ENCODE data around the gene C14orf119. TPM values are rescaled to one million over a fixed set of nuclear protein-coding genes. Genes with fewer than 3 reads are reported as not detected.

Gene C14orf119
- total and polyA plus RNA-seq, 5 donors = 27.3 to 43.9 (median 38.6) TPM

- H3K9me3 ChIP-seq (ENCODE audit: control insufficient read depth, low read length) = no peaks in the 10 kb centered on the region
- H3K4me1 ChIP-seq (ENCODE audit: control insufficient read depth, insufficient read depth, low read length) = peaks cover 5% of the 10 kb centered on the region
- 31% methylated on average over 10 of the region's 10 CpGs for WGBS
- H3K27me3 ChIP-seq (ENCODE audit: control insufficient read depth, insufficient read depth) = no peaks in the 10 kb centered on the region
- no peak overlapping the region for H3K4me3 ChIP-seq (ENCODE audit: low read length)
- no peak overlapping the region for H3K27ac ChIP-seq (ENCODE audit: low read length)
- ATAC-seq (peak; percentile 34 to 38), DNase-seq (peak in 2 of 3 donors; percentile 53 to 77)
- intact Hi-C loops (cut with DNase I) = no loop called here
Observed at GRCh38 chr14:23113431-23114119, 18.3 kb downstream of the C14orf119 start.

GRCh38 chr14:23114120-23114458 lies 18.8 kb downstream of the C14orf119 start:
- no peak for ATAC-seq
- intact Hi-C loops (cut with DNase I) = no loop called here
- H3K27me3 ChIP-seq (ENCODE audit: control insufficient read depth, insufficient read depth) = no peaks in the 10 kb centered on the region

DNA sequence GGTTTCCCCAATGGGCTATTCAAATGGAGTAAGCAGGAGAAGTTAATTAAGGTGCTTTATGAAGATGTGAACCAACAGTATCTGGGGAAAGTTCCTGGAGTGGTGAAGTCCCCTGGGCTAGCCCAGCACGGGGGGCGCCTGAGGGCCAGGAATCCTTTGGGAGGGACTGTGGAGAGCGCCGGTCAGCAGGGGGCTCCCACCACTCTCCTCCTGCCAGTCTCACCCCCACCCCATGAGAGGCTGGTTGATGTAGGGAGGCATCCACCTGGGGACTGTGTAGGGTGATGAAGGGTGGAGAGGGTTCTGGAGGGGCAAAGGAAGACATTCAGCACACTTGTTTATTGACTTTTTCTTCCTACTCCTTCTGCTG lies 19.3 kb downstream of the C14orf119 start:
- WGBS = 67% methylated on average over 4 of the region's 4 CpGs
- Histone ChIP-seq H3K4me1 (ENCODE audit: control insufficient read depth, insufficient read depth, low read length) (peaks cover 5% of the 10 kb centered on the region), H3K4me3 (ENCODE audit: low read length) (no peak overlapping the region), H3K27ac (ENCODE audit: low read length) (no peak overlapping the region), H3K27me3 (ENCODE audit: control insufficient read depth, insufficient read depth) (no peaks in the 10 kb centered on the region), H3K9me3 (ENCODE audit: control insufficient read depth, low read length) (no peaks in the 10 kb centered on the region)
- intact Hi-C loops (cut with DNase I) = no loop called here
- ATAC-seq = no peak
- no peak for DNase-seq

More at GRCh38 chr14:23114120-23114458, 18.8 kb downstream of the C14orf119 start:
- 57% methylated on average over 5 of the region's 5 CpGs for WGBS
- Histone ChIP-seq H3K9me3 (ENCODE audit: control insufficient read depth, low read length) (no peaks in the 10 kb centered on the region), H3K4me3 (ENCODE audit: low read length) (no peak overlapping the region), H3K4me1 (ENCODE audit: control insufficient read depth, insufficient read depth, low read length) (peaks cover 5% of the 10 kb centered on the region), H3K27ac (ENCODE audit: low read length) (no peak overlapping the region)
- DNase-seq = no peak

DNA sequence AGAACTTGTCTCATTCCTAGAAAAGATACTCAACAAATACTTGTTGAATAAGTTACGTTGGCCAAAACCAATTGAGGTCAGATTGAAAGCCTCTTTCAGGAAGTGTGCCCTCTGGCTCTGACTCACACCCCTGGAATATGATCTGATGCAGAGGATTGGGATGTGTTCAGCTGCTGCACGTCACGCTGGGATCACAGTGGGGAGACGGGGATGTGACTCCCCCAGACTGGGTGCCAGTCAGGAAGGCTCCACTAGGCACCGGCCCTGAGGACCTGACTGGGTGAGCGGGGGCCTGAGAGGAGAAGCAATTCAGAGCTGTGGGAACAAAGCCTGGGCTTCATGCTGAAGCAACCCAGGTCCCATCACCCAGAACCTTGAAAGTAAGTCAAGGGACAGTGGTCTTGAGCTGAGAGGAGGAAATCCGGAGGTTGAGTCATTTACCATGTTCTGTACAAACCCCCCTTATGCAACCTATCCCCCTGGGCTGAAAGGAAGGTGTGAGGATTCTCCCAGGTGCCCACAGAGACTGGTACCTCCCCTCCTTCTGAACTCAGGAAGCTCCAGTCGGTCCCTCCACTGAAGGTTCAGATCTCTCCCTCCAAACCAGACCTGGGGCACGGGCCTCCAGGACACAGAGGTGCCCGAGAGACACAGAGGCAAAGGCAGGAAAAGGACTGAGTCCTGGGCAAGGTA lies 19.9 kb downstream of the C14orf119 start:
- DNase-seq = peak in 1 of 3 donors; percentile 54
- H3K4me3 ChIP-seq (ENCODE audit: low read length) = no peak overlapping the region
- intact Hi-C loops (cut with DNase I) = no loop called here
- 69% methylated on average over 10 of the region's 10 CpGs for WGBS
- no peaks in the 10 kb centered on the region for H3K9me3 ChIP-seq (ENCODE audit: control insufficient read depth, low read length)
- H3K27me3 ChIP-seq (ENCODE audit: control insufficient read depth, insufficient read depth) = no peaks in the 10 kb centered on the region
- H3K27ac ChIP-seq (ENCODE audit: low read length) = no peak overlapping the region
- peak in 1 of 2 donors; percentile 3 for ATAC-seq
- peaks cover 5% of the 10 kb centered on the region for H3K4me1 ChIP-seq (ENCODE audit: control insufficient read depth, insufficient read depth, low read length)

GRCh38 chr14:23115918-23116317 lies 20.6 kb downstream of the C14orf119 start:
- WGBS = 82% methylated on average over 5 of the region's 5 CpGs
- Histone ChIP-seq H3K27me3 (ENCODE audit: control insufficient read depth, insufficient read depth) (no peaks in the 10 kb centered on the region), H3K27ac (ENCODE audit: low read length) (no peak overlapping the region), H3K9me3 (ENCODE audit: control insufficient read depth, low read length) (no peaks in the 10 kb centered on the region), H3K4me1 (ENCODE audit: control insufficient read depth, insufficient read depth, low read length) (peaks cover 5% of the 10 kb centered on the region), H3K4me3 (ENCODE audit: low read length) (no peak overlapping the region)
- ATAC-seq (no peak), DNase-seq (no peak)
- intact Hi-C loops (cut with DNase I) = no loop called here

DNA sequence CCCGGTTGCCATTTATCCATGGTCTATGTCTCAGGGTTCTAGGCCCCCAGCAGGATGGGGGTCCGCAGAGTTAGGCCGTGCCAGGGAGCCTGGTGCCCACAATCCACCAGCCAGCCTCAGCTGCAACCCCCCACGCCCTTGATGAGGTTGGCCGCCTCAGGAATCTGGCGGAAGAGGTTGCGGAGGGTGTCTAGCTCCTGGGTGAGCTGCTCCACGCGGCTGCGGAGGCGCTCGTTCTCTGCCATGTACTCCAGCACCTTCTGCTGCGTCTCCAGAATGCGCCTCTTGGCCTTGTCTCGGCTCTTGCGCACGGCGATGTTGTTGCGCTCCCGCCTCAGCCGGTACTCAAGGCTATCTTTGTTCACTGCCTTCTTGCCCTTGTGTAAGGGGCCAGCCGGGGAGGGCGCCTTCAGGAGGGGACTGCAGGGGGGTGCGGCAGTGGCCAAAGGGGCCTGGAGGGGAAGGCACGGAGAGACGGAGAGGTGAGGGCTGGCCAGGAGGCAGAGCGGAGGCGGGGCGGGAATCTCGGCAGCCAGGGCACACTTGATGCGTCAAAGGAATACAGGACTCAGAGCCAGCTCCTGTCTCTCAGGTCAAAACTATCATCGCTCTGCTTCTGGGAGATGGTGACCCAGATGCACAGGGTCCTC lies 22.2 kb downstream of the C14orf119 start:
- no peak overlapping the region for H3K27ac ChIP-seq (ENCODE audit: low read length)
- ATAC-seq (no peak), DNase-seq (no peak)
- peaks cover 5% of the 10 kb centered on the region for H3K4me1 ChIP-seq (ENCODE audit: control insufficient read depth, insufficient read depth, low read length)
- H3K9me3 ChIP-seq (ENCODE audit: control insufficient read depth, low read length) = no peaks in the 10 kb centered on the region
- H3K4me3 ChIP-seq (ENCODE audit: low read length) = no peak overlapping the region
- intact Hi-C loops (cut with DNase I) = no loop called here
- WGBS = 86% methylated on average over 32 of the region's 32 CpGs
- no peaks in the 10 kb centered on the region for H3K27me3 ChIP-seq (ENCODE audit: control insufficient read depth, insufficient read depth)

GRCh38 chr14:23118506-23119362 lies 23.4 kb downstream of the C14orf119 start, which contains the start of gene CEBPE:
CEBPE (minus strand) TSS chr14:23119255; CDS start chr14:23119091, 164 bp downstream.
- no peak within 1 kb of the TSS for H3K4me3 ChIP-seq (ENCODE audit: low read length)
- no peak within 1 kb of the TSS for H3K27ac ChIP-seq (ENCODE audit: low read length)
- ATAC-seq (no peak), DNase-seq (no peak)
- H3K4me1 ChIP-seq (ENCODE audit: control insufficient read depth, insufficient read depth, low read length) = no peaks in the 10 kb centered on the region
- no peaks in the 10 kb centered on the region for H3K27me3 ChIP-seq (ENCODE audit: control insufficient read depth, insufficient read depth)
- intact Hi-C loops (cut with DNase I) = no loop called here
- 77% methylated on average over 32 of the region's 32 CpGs for WGBS
- H3K9me3 ChIP-seq (ENCODE audit: control insufficient read depth, low read length) = no peaks in the 10 kb centered on the region

GRCh38 chr14:23119363-23120327 lies 24.3 kb downstream of the C14orf119 start:
- no peak overlapping the region for H3K4me3 ChIP-seq (ENCODE audit: low read length)

DNA sequence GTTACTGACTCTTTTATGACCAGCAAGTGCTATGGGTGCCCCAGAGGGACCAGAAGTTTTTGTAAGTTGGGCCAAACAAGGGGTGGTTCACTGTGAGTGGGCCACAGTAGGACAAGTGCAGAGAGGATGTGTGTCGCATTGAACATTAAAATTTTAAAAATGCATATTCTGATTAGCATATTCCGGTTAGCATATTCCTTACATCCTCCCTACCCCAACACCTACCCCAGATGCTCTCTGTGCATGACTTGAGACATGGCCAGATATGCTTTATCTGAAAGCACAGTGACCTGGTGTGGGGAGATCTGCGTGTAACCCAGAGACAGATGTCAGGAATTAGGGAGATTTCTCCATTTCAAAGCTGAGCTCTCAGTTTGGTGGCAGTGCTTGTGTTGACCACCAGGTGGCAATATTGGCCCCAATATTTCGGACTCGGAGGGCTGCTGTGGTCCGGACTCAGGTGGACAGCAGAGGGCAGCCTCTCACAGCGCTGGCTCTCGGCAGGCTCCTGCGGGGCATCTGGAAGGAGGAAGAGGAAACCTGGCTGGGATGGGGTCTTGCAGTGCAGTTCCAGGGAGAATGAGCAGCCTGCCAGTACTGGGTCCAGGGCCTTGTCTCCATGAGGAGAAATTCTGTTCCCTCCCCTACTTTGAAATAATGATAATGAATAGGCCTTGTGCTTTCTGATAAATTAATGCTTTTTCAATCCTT lies 25.4 kb downstream of the C14orf119 start:
- intact Hi-C loops (cut with DNase I) = loop anchor here (1.0 to 10.0 kb wide), 4 partner anchors 66 to 174 kb away; no protein-coding TSS in a partner anchor
- no peaks in the 10 kb centered on the region for H3K27me3 ChIP-seq (ENCODE audit: control insufficient read depth, insufficient read depth)
- ATAC-seq (peak; percentile 84 to 87), DNase-seq (peak; percentile 90 to 96 (median 95))
- H3K4me3 ChIP-seq (ENCODE audit: low read length) = no peak overlapping the region
- WGBS = 18% methylated on average over 9 of the region's 9 CpGs
- no peaks in the 10 kb centered on the region for H3K9me3 ChIP-seq (ENCODE audit: control insufficient read depth, low read length)
- H3K27ac ChIP-seq (ENCODE audit: low read length) = no peak overlapping the region
- H3K4me1 ChIP-seq (ENCODE audit: control insufficient read depth, insufficient read depth, low read length) = peaks cover 3% of the 10 kb centered on the region

More at GRCh38 chr14:23119363-23120327, 24.3 kb downstream of the C14orf119 start:
- H3K27me3 ChIP-seq (ENCODE audit: control insufficient read depth, insufficient read depth) = no peaks in the 10 kb centered on the region
- no peaks in the 10 kb centered on the region for H3K9me3 ChIP-seq (ENCODE audit: control insufficient read depth, low read length)
- intact Hi-C loops (cut with DNase I) = loop anchor here in 3 of 4 donors (1.0 to 10.0 kb wide), 3 partner anchors 67 to 175 kb away; no protein-coding TSS in a partner anchor
- H3K27ac ChIP-seq (ENCODE audit: low read length) = no peak overlapping the region
- DNase-seq (no peak), ATAC-seq (no peak)
- peaks cover 3% of the 10 kb centered on the region for H3K4me1 ChIP-seq (ENCODE audit: control insufficient read depth, insufficient read depth, low read length)
- WGBS = 70% methylated on average over 16 of the region's 16 CpGs

Data from right cardiac atrium (tissue), 5 donors.